Neural cell (in vitro differentiated cells): ENCODE results near the gene DNAH10.

Experiments
- EP300 ChIP-seq: fragments of 450-650 bp; conservative IDR thresholded peaks from 2 replicates; pipeline ENCODE4 v1.6.1; 2014; ENCODE audit warnings: antibody characterized with exemption, mild to moderate bottlenecking, moderate library complexity; ENCODE audit not compliant: poor library complexity, severe bottlenecking
- EZH2 ChIP-seq: fragments of 200-600, 300-800 bp; shearing (Covaris generic), sonication (generic); IDR thresholded peaks from 2 replicates; pipeline ENCODE4 v1.6.1; 2014; ENCODE audit warnings: antibody characterized with exemption, low read length, borderline replicate concordance, mild to moderate bottlenecking; ENCODE audit not compliant: insufficient read depth, poor library complexity, severe bottlenecking
- MXI1 ChIP-seq: fragments of 450-650 bp; conservative IDR thresholded peaks from 2 replicates; pipeline ENCODE4 v1.6.1; 2014; ENCODE audit warnings: antibody characterized with exemption, mild to moderate bottlenecking; ENCODE audit not compliant: poor library complexity, severe bottlenecking
- POLR2AphosphoS5 ChIP-seq: IDR thresholded peaks from 2 replicates; pipeline ENCODE4 v1.6.1; 2012
- RAD21 ChIP-seq: fragments of 450-650 bp; conservative IDR thresholded peaks from 2 replicates; pipeline ENCODE4 v1.6.1; 2014; ENCODE audit warnings: antibody characterized with exemption, mild to moderate bottlenecking, moderate library complexity
- SMC3 ChIP-seq: fragments of 450-650 bp; conservative IDR thresholded peaks from 2 replicates; pipeline ENCODE4 v1.6.1; 2014; ENCODE audit warnings: antibody characterized with exemption, mild to moderate bottlenecking, moderate library complexity; ENCODE audit not compliant: poor library complexity
- TAF1 ChIP-seq: IDR thresholded peaks from 2 replicates; pipeline ENCODE4 v1.6.1; 2012; ENCODE audit warnings: low read depth
- TF ChIP-seq, protein P1 (sequence below): fragments of 450-650 bp; IDR thresholded peaks from 2 replicates; pipeline ENCODE4 v1.5.1; 2014; ENCODE audit warnings: antibody characterized with exemption, mild to moderate bottlenecking, moderate library complexity; ENCODE audit not compliant: poor library complexity, severe bottlenecking
- TF ChIP-seq, protein P2 (sequence below): IDR thresholded peaks from 2 replicates; pipeline ENCODE4 v1.6.1; 2012; ENCODE audit warnings: borderline replicate concordance

DNA sequence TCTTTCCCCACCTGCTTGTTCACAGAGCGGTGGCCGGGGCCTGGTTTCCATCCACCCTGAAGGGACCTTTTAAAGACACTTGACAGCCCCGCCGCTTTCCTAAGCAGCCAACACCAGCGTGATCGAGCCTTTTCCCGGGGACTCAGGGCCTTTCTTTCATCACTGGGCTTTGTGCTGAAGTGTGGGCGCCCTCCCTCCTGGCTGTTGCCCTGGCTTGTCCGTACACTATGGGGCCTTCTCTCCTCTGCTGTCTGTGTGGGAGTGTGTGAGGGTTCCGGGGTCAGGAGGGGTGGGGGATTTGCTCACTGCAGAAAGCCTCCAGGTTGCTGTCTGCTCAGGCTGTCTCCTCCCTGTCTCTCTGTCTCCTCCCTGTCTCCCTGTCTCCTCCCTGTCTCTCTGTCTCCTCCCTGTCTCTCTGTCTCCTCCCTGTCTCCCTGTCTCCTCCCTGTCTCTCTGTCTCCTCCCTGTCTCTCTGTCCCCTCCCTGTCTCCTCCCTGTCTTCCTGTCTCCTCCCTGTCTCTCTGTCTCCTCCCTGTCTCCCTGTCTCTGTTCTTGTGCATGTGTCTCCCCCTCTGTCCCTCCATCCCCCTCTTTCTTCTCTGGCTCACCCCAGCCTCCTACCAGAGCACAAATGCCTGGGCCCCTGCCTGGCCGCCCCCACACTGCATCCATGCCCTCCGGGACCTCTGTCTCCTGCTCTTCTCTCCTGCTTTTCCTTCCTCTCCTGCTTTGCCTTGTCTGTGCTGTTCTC, 145.8 kb downstream of the DNAH10 start:
- TF ChIP-seq POLR2AphosphoS5 (no peak), TAF1 (no peak), RAD21 (no peak), EZH2 (no peak), EP300 (no peak), MXI1 (no peak), SMC3 (no peak)
- TF ChIP-seq, protein P1, sequence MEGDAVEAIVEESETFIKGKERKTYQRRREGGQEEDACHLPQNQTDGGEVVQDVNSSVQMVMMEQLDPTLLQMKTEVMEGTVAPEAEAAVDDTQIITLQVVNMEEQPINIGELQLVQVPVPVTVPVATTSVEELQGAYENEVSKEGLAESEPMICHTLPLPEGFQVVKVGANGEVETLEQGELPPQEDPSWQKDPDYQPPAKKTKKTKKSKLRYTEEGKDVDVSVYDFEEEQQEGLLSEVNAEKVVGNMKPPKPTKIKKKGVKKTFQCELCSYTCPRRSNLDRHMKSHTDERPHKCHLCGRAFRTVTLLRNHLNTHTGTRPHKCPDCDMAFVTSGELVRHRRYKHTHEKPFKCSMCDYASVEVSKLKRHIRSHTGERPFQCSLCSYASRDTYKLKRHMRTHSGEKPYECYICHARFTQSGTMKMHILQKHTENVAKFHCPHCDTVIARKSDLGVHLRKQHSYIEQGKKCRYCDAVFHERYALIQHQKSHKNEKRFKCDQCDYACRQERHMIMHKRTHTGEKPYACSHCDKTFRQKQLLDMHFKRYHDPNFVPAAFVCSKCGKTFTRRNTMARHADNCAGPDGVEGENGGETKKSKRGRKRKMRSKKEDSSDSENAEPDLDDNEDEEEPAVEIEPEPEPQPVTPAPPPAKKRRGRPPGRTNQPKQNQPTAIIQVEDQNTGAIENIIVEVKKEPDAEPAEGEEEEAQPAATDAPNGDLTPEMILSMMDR = no peak
- TF ChIP-seq, protein P2, sequence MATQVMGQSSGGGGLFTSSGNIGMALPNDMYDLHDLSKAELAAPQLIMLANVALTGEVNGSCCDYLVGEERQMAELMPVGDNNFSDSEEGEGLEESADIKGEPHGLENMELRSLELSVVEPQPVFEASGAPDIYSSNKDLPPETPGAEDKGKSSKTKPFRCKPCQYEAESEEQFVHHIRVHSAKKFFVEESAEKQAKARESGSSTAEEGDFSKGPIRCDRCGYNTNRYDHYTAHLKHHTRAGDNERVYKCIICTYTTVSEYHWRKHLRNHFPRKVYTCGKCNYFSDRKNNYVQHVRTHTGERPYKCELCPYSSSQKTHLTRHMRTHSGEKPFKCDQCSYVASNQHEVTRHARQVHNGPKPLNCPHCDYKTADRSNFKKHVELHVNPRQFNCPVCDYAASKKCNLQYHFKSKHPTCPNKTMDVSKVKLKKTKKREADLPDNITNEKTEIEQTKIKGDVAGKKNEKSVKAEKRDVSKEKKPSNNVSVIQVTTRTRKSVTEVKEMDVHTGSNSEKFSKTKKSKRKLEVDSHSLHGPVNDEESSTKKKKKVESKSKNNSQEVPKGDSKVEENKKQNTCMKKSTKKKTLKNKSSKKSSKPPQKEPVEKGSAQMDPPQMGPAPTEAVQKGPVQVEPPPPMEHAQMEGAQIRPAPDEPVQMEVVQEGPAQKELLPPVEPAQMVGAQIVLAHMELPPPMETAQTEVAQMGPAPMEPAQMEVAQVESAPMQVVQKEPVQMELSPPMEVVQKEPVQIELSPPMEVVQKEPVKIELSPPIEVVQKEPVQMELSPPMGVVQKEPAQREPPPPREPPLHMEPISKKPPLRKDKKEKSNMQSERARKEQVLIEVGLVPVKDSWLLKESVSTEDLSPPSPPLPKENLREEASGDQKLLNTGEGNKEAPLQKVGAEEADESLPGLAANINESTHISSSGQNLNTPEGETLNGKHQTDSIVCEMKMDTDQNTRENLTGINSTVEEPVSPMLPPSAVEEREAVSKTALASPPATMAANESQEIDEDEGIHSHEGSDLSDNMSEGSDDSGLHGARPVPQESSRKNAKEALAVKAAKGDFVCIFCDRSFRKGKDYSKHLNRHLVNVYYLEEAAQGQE = no peak
